H1 (cell line): ENCODE data around the gene BZW1. TPM values are rescaled to one million over a fixed set of nuclear protein-coding genes. Genes with fewer than 3 reads are reported as not detected.

ENCODE experiments used
- CTCF ChIA-PET: fragments of 300-600 bp; sonication (Branson Sonifier 250); formaldehyde crosslinking; loops from one replicate; lab custom pipeline; 2021; ENCODE audit not compliant: partially characterized antibody; lab: Charles Lee
- POLR2A ChIA-PET: fragments of 300-600 bp; sonication (Branson Sonifier 250); formaldehyde crosslinking; loops from one replicate; lab custom pipeline; 2021; ENCODE audit warnings: inconsistent platforms; ENCODE audit not compliant: partially characterized antibody; lab: Charles Lee
- DNase-seq, 2 experiments: peaks; one replicate each; pipeline versions ENCODE4 v3.0.0 to v3.0.0-alpha.2; 2010 to 2022; ENCODE audit warnings: low spot score in 2 of 2, low read depth in 1 of 2, mixed read lengths in 1 of 2
- FAIRE-seq: peaks from 2 replicates; lab custom pipeline; 2011; peaks lifted over from hg19 to GRCh38; lab: Jason Lieb, UNC
- H2AFZ ChIP-seq: 2 replicates; pipeline ENCODE4 v1.8.1; 2012; ENCODE audit warnings: low read length, inconsistent platforms
- H2AK5ac ChIP-seq: 2 replicates; pipeline ENCODE4 v1.6.1; 2013; ENCODE audit warnings: low read depth, low read length
- H2BK120ac ChIP-seq: replicated peaks from 2 replicates; pipeline ENCODE3; 2013; ENCODE audit warnings: low read depth, low read length, inconsistent platforms
- H2BK12ac ChIP-seq: 2 replicates; pipeline ENCODE4 v1.6.1; 2013; ENCODE audit warnings: low read depth, low read length
- H2BK15ac ChIP-seq: 2 replicates; pipeline ENCODE4 v1.6.1; 2013; ENCODE audit warnings: low read length
- H2BK20ac ChIP-seq: 2 replicates; pipeline ENCODE4 v1.6.1; 2013; ENCODE audit warnings: low read length
- H2BK5ac ChIP-seq: 2 replicates; pipeline ENCODE4 v1.6.1; 2013; ENCODE audit warnings: low read depth, low read length
- H3K14ac ChIP-seq: 2 replicates; pipeline ENCODE4 v1.6.1; 2013; ENCODE audit warnings: inconsistent platforms; ENCODE audit not compliant: insufficient read length
- H3K18ac ChIP-seq: 2 replicates; pipeline ENCODE4 v1.6.1; 2013; ENCODE audit warnings: low read length; ENCODE audit errors: extremely low read depth
- H3K23ac ChIP-seq: 2 replicates; pipeline ENCODE4 v1.6.1; 2013; ENCODE audit warnings: inconsistent platforms; ENCODE audit not compliant: insufficient read length
- H3K23me2 ChIP-seq: 2 replicates; pipeline ENCODE4 v1.6.1; 2013; ENCODE audit warnings: low read depth, low read length
- H3K27ac ChIP-seq: 2 replicates; pipeline ENCODE4 v1.6.1; 2011; ENCODE audit warnings: low read depth, low read length, inconsistent platforms
- H3K27me3 ChIP-seq, 4 experiments: replicated peaks in 1 of 4; 1 replicate in 1 of 4; 2 replicates in 3 of 4; pipeline versions ENCODE4 v1.6.1 to v1.8.1; 2011 to 2013; ENCODE audit warnings: low read length in 3 of 4, mild to moderate bottlenecking in 3 of 4, inconsistent platforms in 2 of 4, mixed read lengths in 2 of 4, moderate library complexity in 1 of 4; ENCODE audit not compliant: control insufficient read depth in 3 of 4, insufficient read depth in 3 of 4; ENCODE audit errors: extremely low read depth in 1 of 4
- H3K36me3 ChIP-seq, 4 experiments: 2 replicates each; pipeline versions ENCODE4 v1.6.1 to v1.8.1; 2011 to 2013; ENCODE audit warnings: mild to moderate bottlenecking in 4 of 4, low read length in 3 of 4, moderate library complexity in 2 of 4, control low read depth in 1 of 4, inconsistent platforms in 1 of 4; ENCODE audit not compliant: insufficient read depth in 4 of 4, control insufficient read depth in 2 of 4
- H3K4ac ChIP-seq: replicated peaks from 2 replicates; pipeline ENCODE3; 2013; ENCODE audit warnings: low read length, low read depth, mixed read lengths, inconsistent platforms; ENCODE audit not compliant: insufficient read length
- H3K4me1 ChIP-seq, 4 experiments: replicated peaks in 1 of 4; 1 replicate in 1 of 4; 2 replicates in 3 of 4; pipeline versions ENCODE4 v1.6.1 to v1.8.1; 2011 to 2013; ENCODE audit warnings: low read length in 3 of 4, inconsistent platforms in 2 of 4, mixed read lengths in 1 of 4; ENCODE audit not compliant: insufficient read depth in 4 of 4, control insufficient read depth in 3 of 4
- H3K4me2 ChIP-seq, 2 experiments: 2 replicates each; pipeline versions ENCODE4 v1.6.1 to v1.8.1; 2011 to 2013; ENCODE audit warnings: low read depth in 2 of 2, low read length in 2 of 2, control low read depth in 1 of 2, inconsistent platforms in 1 of 2, mild to moderate bottlenecking in 1 of 2; ENCODE audit not compliant: insufficient read depth in 1 of 2
- H3K4me3 ChIP-seq, 4 experiments: fragments of 200-600, 300-600 bp in 1 of 4; sonication (generic), shearing (Covaris generic), sonication (Bioruptor Twin) in 1 of 4; 2 replicates each; pipeline versions ENCODE4 v1.5.1 to v1.8.1; 2011 to 2016; ENCODE audit warnings: low read length in 4 of 4, low read depth in 3 of 4, control low read depth in 2 of 4, inconsistent platforms in 2 of 4, mild to moderate bottlenecking in 2 of 4, mixed read lengths in 1 of 4, moderate library complexity in 1 of 4; ENCODE audit not compliant: insufficient read depth in 2 of 4; ENCODE audit errors: extremely low read depth in 1 of 4
- H3K56ac ChIP-seq: replicated peaks from 2 replicates; pipeline ENCODE3; 2013; ENCODE audit warnings: low read depth, mild to moderate bottlenecking, mixed read lengths, low read length, inconsistent platforms; ENCODE audit not compliant: insufficient read length
- H3K79me1 ChIP-seq: 2 replicates; pipeline ENCODE4 v1.6.1; 2013; ENCODE audit warnings: low read depth, low read length, control low read depth
- H3K79me2 ChIP-seq, 2 experiments: 2 replicates each; pipeline versions ENCODE4 v1.6.1 to v1.8.1; 2012 to 2013; ENCODE audit warnings: low read length in 2 of 2, mild to moderate bottlenecking in 2 of 2, inconsistent platforms in 1 of 2; ENCODE audit not compliant: insufficient read depth in 2 of 2, control insufficient read depth in 1 of 2
- H3K9ac ChIP-seq, 4 experiments: replicated peaks in 1 of 4; 1 replicate in 1 of 4; 2 replicates in 3 of 4; pipeline versions ENCODE4 v1.6.1 to v1.8.1; 2011 to 2013; ENCODE audit warnings: low read depth in 3 of 4, low read length in 3 of 4, control low read depth in 2 of 4, mild to moderate bottlenecking in 2 of 4, moderate library complexity in 2 of 4, inconsistent platforms in 1 of 4; ENCODE audit errors: extremely low read depth in 1 of 4
- H3K9me3 ChIP-seq, 2 experiments: 2 replicates each; pipeline versions ENCODE4 v1.6.1 to v1.8.1; 2012 to 2013; ENCODE audit warnings: mild to moderate bottlenecking in 2 of 2, moderate library complexity in 2 of 2, control low read depth in 1 of 2, inconsistent platforms in 1 of 2, low read depth in 1 of 2, low read length in 1 of 2, mixed read lengths in 1 of 2; ENCODE audit not compliant: insufficient read depth in 2 of 2
- H4K20me1 ChIP-seq, 2 experiments: replicated peaks in 1 of 2; 2 replicates each; pipeline versions ENCODE3 to v1.8.1; 2011 to 2013; ENCODE audit warnings: inconsistent platforms in 2 of 2, low read length in 2 of 2, mild to moderate bottlenecking in 1 of 2; ENCODE audit not compliant: insufficient read depth in 2 of 2, control insufficient read depth in 1 of 2
- H4K5ac ChIP-seq: 2 replicates; pipeline ENCODE4 v1.6.1; 2013; ENCODE audit warnings: low read length, low read depth, mixed read lengths, inconsistent platforms; ENCODE audit not compliant: insufficient read length
- H4K8ac ChIP-seq: 2 replicates; pipeline ENCODE4 v1.8.0; 2013; ENCODE audit warnings: mild to moderate bottlenecking, moderate library complexity, low read length, inconsistent platforms; ENCODE audit not compliant: insufficient read depth; ENCODE audit errors: extremely low read depth
- H4K91ac ChIP-seq: replicated peaks from 2 replicates; pipeline ENCODE3; 2013; ENCODE audit warnings: low read length, mixed read lengths, inconsistent platforms; ENCODE audit not compliant: insufficient read length
- BRCA1 ChIP-seq: IDR thresholded peaks from 2 replicates; pipeline ENCODE4 v1.6.1; 2012; ENCODE audit warnings: low read depth, low read length, improper control_type of control experiment
- EP300 ChIP-seq, 2 experiments: IDR thresholded peaks; 1 replicate in 1 of 2; 2 replicates in 1 of 2; pipeline ENCODE4 v1.6.1; 2011 to 2012; ENCODE audit warnings: low read depth in 2 of 2, low read length in 2 of 2, mild to moderate bottlenecking in 2 of 2, borderline replicate concordance in 1 of 2, inconsistent platforms in 1 of 2, moderate library complexity in 1 of 2
- HDAC2 ChIP-seq, 2 experiments: fragments of 300-600 bp in 1 of 2; sonication (generic) in 1 of 2; IDR thresholded peaks; 2 replicates each; pipeline ENCODE4 v1.6.1; 2011 to 2012; ENCODE audit warnings: low read depth in 2 of 2, low read length in 2 of 2, mild to moderate bottlenecking in 2 of 2, moderate library complexity in 2 of 2, borderline replicate concordance in 1 of 2, inconsistent platforms in 1 of 2
- KDM1A ChIP-seq: fragments of 200-600, 300-600 bp; sonication (generic); IDR thresholded peaks from 2 replicates; pipeline ENCODE4 v1.7.1; 2016; ENCODE audit warnings: mild to moderate bottlenecking, low read length, borderline replicate concordance
- KDM5A ChIP-seq: fragments of 200-600 bp; IDR thresholded peaks from 2 replicates; pipeline ENCODE4 v1.7.1; 2012; ENCODE audit warnings: mild to moderate bottlenecking, low read length, inconsistent platforms, mixed read lengths
- PHF8 ChIP-seq: fragments of 200-600 bp; sonication (generic); conservative IDR thresholded peaks from 2 replicates; pipeline ENCODE4 v1.7.1; 2012; ENCODE audit warnings: low read depth, mild to moderate bottlenecking, inconsistent platforms, low read length, moderate library complexity
- POLR2A ChIP-seq, 2 experiments: IDR thresholded peaks; 1 replicate in 1 of 2; 2 replicates in 1 of 2; pipeline ENCODE4 v1.6.1; 2011; ENCODE audit warnings: low read depth in 2 of 2, low read length in 2 of 2, mild to moderate bottlenecking in 2 of 2; ENCODE audit errors: control extremely low read depth in 1 of 2
- RBBP5 ChIP-seq: IDR thresholded peaks from 2 replicates; pipeline ENCODE4 v1.7.1; 2012; ENCODE audit warnings: low read depth, mild to moderate bottlenecking, inconsistent platforms, low read length, moderate library complexity, borderline replicate concordance
- RFX5 ChIP-seq: IDR thresholded peaks from 2 replicates; pipeline ENCODE4 v1.6.1; 2011; ENCODE audit warnings: low read depth, low read length, improper control_type of control experiment, borderline replicate concordance
- SAP30 ChIP-seq: fragments of 300-600 bp; sonication (generic); IDR thresholded peaks from 2 replicates; pipeline ENCODE4 v1.7.1; 2012; ENCODE audit warnings: low read length, moderate library complexity, mild to moderate bottlenecking, inconsistent platforms; ENCODE audit not compliant: insufficient read depth, insufficient replicate concordance
- SRF ChIP-seq: IDR thresholded peaks from 2 replicates; pipeline ENCODE4 v1.6.1; 2011; ENCODE audit warnings: mild to moderate bottlenecking, low read depth, low read length, moderate library complexity
- TBP ChIP-seq: IDR thresholded peaks from 2 replicates; pipeline ENCODE4 v1.6.1; 2011; ENCODE audit warnings: low read depth, low read length, improper control_type of control experiment
- WGBS, 2 experiments: shearing (Covaris generic) in 1 of 2; methylation state at CpG; one replicate each; pipeline versions ENCODE4 v1.1.6 to v1.1.7; 2013 to 2015; ENCODE audit warnings: low lambda C conversion rate in 2 of 2, mixed read lengths in 2 of 2, inconsistent platforms in 1 of 2, low coverage in 1 of 2, missing lambda C conversion rate in 1 of 2; ENCODE audit not compliant: insufficient replicate concordance in 2 of 2, insufficient coverage in 1 of 2, insufficient read length in 1 of 2; ENCODE audit errors: extremely low coverage in 1 of 2, missing lambda C conversion rate in 1 of 2; 5-methylcytosine and 5-hydroxymethylcytosine counted together
- polyA plus RNA-seq, 7 experiments: library from polyadenylated mRNA; depleted of rRNA in 3 of 7; stranded (reverse) in 5 of 7; unstranded in 2 of 7; fragments of >200 nt in 5 of 7; fragments of 200-250 nt in 2 of 7; gene quantifications; 1 replicate in 5 of 7; 2 replicates in 1 of 7; 4 replicates in 1 of 7; pipeline versions ENCODE4 v1.2.1 to v1.2.3, GENCODE V29; 2011 to 2013; ENCODE audit warnings: missing spikeins in 2 of 7, mixed read lengths in 2 of 7
- total RNA-seq: library from RNA; stranded (reverse); fragmentation: NEBNext Ultra II Directional; extraction: Animal tissue kit (Norgen Biotek cat#: 25700); gene quantifications from 2 replicates; pipeline ENCODE4 v1.2.1, GENCODE V29; 2021

Gene BZW1
- total and polyA plus RNA-seq, 2 of the 8 experiments (the other 6 are each of a cell fraction or from before 2014, with no cell fraction given), result 152 to 335 TPM

DNA sequence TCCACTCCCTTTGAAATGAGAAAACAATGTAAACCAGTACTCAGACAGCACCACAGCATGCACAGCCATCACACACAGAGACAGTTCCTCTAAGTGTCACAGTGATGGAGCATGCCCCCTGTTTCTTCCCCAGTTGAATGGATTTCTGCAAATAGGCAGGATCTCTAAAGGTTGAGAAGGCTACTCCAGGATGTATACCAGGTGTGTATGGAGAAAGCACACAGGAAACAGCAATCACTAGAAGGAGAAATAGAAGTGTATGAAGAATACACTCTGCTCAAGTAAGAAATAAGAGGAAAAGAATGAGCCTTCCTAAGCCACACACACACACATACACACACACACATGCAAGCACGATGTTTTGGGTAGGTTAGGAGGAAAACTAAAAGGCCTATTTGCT lies 38.6 kb upstream of the BZW1 start:
- no peaks in the 10 kb centered on the region for H3K23me2 ChIP-seq

More for the DNA sequence above, 38.6 kb upstream of the BZW1 start:
- ChIA-PET POLR2A (no interaction called here), CTCF (interaction anchor here (0.9 kb wide), 1 partner anchor 15 kb away, joined by 4 read pairs; no protein-coding TSS in a partner anchor)
- no peaks in the 10 kb centered on the region for H3K9me3 ChIP-seq
- no peak overlapping the region for H4K5ac ChIP-seq
- H4K91ac ChIP-seq, result no peak overlapping the region
- H2BK120ac ChIP-seq, result no peak overlapping the region
- no peak overlapping the region for H3K4me2 ChIP-seq
- no peak for TF ChIP-seq KDM1A
- no peak for TF ChIP-seq POLR2A (IDR thresholded peaks at IDR 0.05; ENCODE audit: control extremely low read depth in 1 of 2, low read depth in 2 of 2, low read length in 2 of 2)
- TF ChIP-seq KDM5A, result no peak
- TF ChIP-seq TBP, result no peak
- no peak for TF ChIP-seq SRF
- TF ChIP-seq EP300 (IDR thresholded peaks at IDR 0.05; ENCODE audit: borderline replicate concordance in 1 of 2, low read depth in 2 of 2, low read length in 2 of 2), result no peak
- TF ChIP-seq SAP30, result no peak
- no peak for TF ChIP-seq HDAC2 (IDR thresholded peaks at IDR 0.05; ENCODE audit: borderline replicate concordance in 1 of 2, low read depth in 2 of 2, low read length in 2 of 2)
- no peak for TF ChIP-seq RBBP5
- TF ChIP-seq PHF8, result no peak
- TF ChIP-seq RFX5, result no peak
- TF ChIP-seq BRCA1, result no peak
- H2BK15ac ChIP-seq, result no peak overlapping the region
- no peak overlapping the region for H3K14ac ChIP-seq
- no peak overlapping the region for H4K8ac ChIP-seq
- H3K56ac ChIP-seq, result no peak overlapping the region
- no peaks in the 10 kb centered on the region for H3K79me2 ChIP-seq
- no peak for FAIRE-seq
- WGBS, 2 experiments, result 95% methylated on average over 1 of the region's 1 CpG; no CpG with 5 or more reads in 1 of the 2 experiments
- H2BK12ac ChIP-seq, result no peak overlapping the region
- H3K4me3 ChIP-seq, result no peak overlapping the region
- no peaks in the 10 kb centered on the region for H3K27me3 ChIP-seq
- no peak overlapping the region for H3K9ac ChIP-seq
- H2AFZ ChIP-seq, result no peak overlapping the region
- H3K23ac ChIP-seq, result no peak overlapping the region
- no peak overlapping the region for H3K27ac ChIP-seq
- DNase-seq, result no peak
- no peaks in the 10 kb centered on the region for H3K4me1 ChIP-seq
- H3K36me3 ChIP-seq, result no peaks in the 10 kb centered on the region
- H3K18ac ChIP-seq, result no peak overlapping the region
- no peak overlapping the region for H2BK5ac ChIP-seq
- no peak overlapping the region for H2BK20ac ChIP-seq
- no peaks in the 10 kb centered on the region for H4K20me1 ChIP-seq
- no peaks in the 10 kb centered on the region for H3K79me1 ChIP-seq
- H3K4ac ChIP-seq, result no peak overlapping the region
- no peak overlapping the region for H2AK5ac ChIP-seq
